GM12892 (cell line): ENCODE data around the gene HES3.
"Not testable (repeated sequence)": the region's sequence is repeated elsewhere in the genome, so short reads cannot be mapped to it uniquely, and the experiment has no call there.

Experiments used
- DNase-seq: peaks from one replicate; pipeline ENCODE4 v3.0.0; 2011; ENCODE audit not compliant: insufficient read length
- FAIRE-seq: peaks from 2 replicates; lab custom pipeline; 2011; peaks lifted over from hg19 to GRCh38; lab: Jason Lieb, UNC
- POLR2A ChIP-seq: IDR thresholded peaks from 2 replicates; pipeline ENCODE4 v1.6.1; 2011; ENCODE audit warnings: low read depth, low read length, control low read depth
- POLR2AphosphoS5 ChIP-seq: IDR thresholded peaks from 2 replicates; pipeline ENCODE4 v1.6.1; 2011; ENCODE audit warnings: low read depth, low read length, control low read depth
- TAF1 ChIP-seq: IDR thresholded peaks from 2 replicates; pipeline ENCODE4 v1.6.1; 2011; ENCODE audit warnings: low read depth, mild to moderate bottlenecking, control low read depth, low read length, borderline replicate concordance

The HES3 gene

GRCh38 chr1:6207921-6208320 is 36.1 kb upstream of the HES3 start:
- TF ChIP-seq POLR2A, result no peak
- TF ChIP-seq POLR2AphosphoS5, result no peak
- no peak for TF ChIP-seq TAF1
- FAIRE-seq, result no peak
- DNase-seq, result no peak

- FAIRE-seq (peak; percentile 76), DNase-seq (peak; percentile 55)
Measured at GRCh38 chr1:6208723-6209660, 35.0 kb upstream of the HES3 start.

GRCh38 chr1:6209661-6210580 is 34.1 kb upstream of the HES3 start:
- TF ChIP-seq TAF1 (no peak), POLR2A (no peak), POLR2AphosphoS5 (no peak)
- DNase-seq, result no peak
- FAIRE-seq, result no peak

More at GRCh38 chr1:6208723-6209660, 35.0 kb upstream of the HES3 start:
- no peak for TF ChIP-seq TAF1
- TF ChIP-seq POLR2AphosphoS5, result no peak
- TF ChIP-seq POLR2A, result no peak

DNA sequence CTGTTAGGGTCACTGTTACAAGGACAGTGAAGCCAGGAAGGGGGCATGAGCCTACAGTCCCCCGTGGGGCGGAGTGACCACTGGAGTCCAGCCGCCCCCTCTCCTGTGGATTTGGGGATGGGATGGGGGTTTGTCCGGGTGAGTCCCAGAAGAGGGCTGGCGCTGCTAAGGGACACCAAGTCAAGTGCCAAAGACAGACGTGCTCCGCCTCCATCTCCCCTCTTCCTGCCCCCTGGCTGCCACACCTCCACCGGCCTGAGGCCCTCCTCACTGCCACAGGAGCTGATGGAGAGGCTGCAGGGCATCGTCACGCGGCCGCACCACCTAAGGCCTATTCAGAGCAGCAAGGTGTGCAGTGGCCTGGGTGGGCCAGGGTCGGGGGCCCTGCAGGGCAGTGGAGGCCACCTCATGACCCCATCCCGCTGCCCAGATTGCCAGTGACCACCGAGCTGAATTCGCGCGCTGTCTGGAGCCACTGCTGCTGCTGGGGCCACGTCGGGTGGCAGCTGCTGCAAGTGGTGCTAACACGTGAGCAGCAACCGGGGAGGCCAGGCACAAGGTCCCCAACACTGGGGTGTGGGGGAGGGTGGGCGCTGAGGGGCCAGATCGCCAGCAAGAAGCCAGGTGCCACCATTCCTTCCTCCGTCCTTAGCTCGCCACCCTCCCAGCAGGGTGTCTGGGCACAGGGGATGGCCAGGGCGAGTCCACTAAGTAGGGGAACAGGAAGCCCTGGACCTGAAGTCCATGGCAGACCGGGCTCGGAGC is 33.2 kb upstream of the HES3 start:
- no peak for DNase-seq
- TF ChIP-seq POLR2AphosphoS5 (no peak), TAF1 (no peak), POLR2A (no peak)
- FAIRE-seq, result no peak

GRCh38 chr1:6211731-6212130 is 32.2 kb upstream of the HES3 start:
- DNase-seq, result no peak
- TF ChIP-seq POLR2A, result no peak
- TF ChIP-seq POLR2AphosphoS5, result no peak
- TF ChIP-seq TAF1, result no peak
- no peak for FAIRE-seq

- no peak for TF ChIP-seq POLR2A
- no peak for TF ChIP-seq POLR2AphosphoS5
- no peak for TF ChIP-seq TAF1
- peak; percentile 44 for FAIRE-seq
- no peak for DNase-seq
Measured at GRCh38 chr1:6212193-6212959, 31.6 kb upstream of the HES3 start.

GRCh38 chr1:6218375-6219164 is 25.4 kb upstream of the HES3 start:
- FAIRE-seq (no peak), DNase-seq (no peak)
- TF ChIP-seq POLR2AphosphoS5 (no peak), POLR2A (no peak), TAF1 (no peak)

GRCh38 chr1:6219641-6220040 is 24.3 kb upstream of the HES3 start:
- not testable (repeated sequence) for DNase-seq, FAIRE-seq

DNA sequence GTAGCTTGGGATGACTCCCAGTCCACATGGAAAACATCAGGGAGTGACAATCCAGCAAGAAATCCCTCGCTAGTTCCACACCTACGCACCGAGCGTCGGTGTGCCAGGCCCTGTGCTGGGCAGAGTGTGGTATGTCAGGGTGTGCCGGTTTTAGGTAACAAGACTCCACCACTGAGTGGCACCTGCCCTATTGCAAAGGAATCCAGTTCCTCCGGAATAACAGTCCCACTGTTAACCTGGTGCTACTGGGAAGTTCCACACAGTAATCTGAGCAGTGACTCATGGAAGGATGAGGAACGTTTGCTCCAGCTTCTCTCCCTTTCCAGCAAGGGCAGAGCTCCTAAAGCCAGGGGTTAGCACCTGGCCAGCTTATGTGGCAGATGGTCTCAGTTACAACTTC is 23.7 kb upstream of the HES3 start:
- FAIRE-seq, result no peak
- no peak for DNase-seq
- no peak for TF ChIP-seq TAF1
- TF ChIP-seq POLR2AphosphoS5, result no peak
- no peak for TF ChIP-seq POLR2A

DNA sequence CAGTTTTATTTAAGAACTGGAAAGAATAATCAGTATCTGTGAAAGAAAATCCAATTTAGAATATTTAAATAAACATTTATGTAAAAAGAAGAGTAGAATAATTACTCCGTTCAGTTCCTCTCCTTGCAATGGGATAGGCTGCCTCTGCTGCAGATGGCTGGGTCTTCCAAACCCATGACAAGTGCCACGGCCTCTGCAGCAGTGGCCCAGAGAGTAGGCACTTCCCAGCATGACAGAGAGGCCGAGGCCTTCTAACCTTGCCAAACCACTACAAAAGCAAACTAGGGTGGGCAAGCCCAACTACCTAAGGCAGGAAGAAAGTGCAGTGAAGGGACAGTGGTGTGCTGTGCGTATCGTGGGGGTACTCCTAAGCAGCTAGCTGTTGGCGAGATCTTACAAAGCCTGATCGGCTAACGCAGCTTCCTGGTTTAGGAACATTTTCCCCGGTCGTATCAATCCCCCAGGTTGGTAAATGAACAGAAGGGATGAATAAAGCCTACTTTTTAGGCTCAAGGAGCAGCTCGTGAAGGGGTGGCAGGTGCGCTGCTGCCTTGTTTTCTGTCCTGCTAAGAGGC is 22.7 kb upstream of the HES3 start:
- FAIRE-seq, result no peak
- TF ChIP-seq TAF1, result no peak
- 0 out of 2 replicates have a peak, but pooled peaks have one; percentile 18 for TF ChIP-seq POLR2A
- TF ChIP-seq POLR2AphosphoS5, result peak; percentile 51; the same call in 1 of the 2 replicates

More for the DNA sequence above, 22.7 kb upstream of the HES3 start:
- no peak for DNase-seq
